Fibroblast of lung (primary cell): ENCODE results near the gene A2M. TPM values are rescaled to one million over a fixed set of nuclear protein-coding genes. Genes with fewer than 3 reads are reported as not detected.

ENCODE experiments used
- DNase-seq, 2 donors: peaks; one replicate each; pipeline versions ENCODE4 v3.0.0 to v3.0.0-alpha.2; 2010; ENCODE audit warnings: low read depth in 2 of 2
- H2AFZ ChIP-seq: 2 replicates; pipeline ENCODE4 v1.5.1; 2012; ENCODE audit warnings: low read length, control low read depth, inconsistent platforms
- H3K27ac ChIP-seq: 2 replicates; pipeline ENCODE4 v1.5.1; 2011; ENCODE audit warnings: low read length, control low read depth; ENCODE audit not compliant: insufficient read depth
- H3K27me3 ChIP-seq: 2 replicates; pipeline ENCODE4 v1.5.1; 2011; ENCODE audit warnings: mild to moderate bottlenecking, low read length; ENCODE audit not compliant: control insufficient read depth, insufficient read depth
- H3K36me3 ChIP-seq: 2 replicates; pipeline ENCODE4 v1.5.1; 2011; ENCODE audit warnings: low read length; ENCODE audit not compliant: control insufficient read depth, insufficient read depth
- H3K4me1 ChIP-seq: 2 replicates; pipeline ENCODE4 v1.5.1; 2011; ENCODE audit warnings: low read length; ENCODE audit not compliant: control insufficient read depth, insufficient read depth; ENCODE audit errors: extremely low read depth
- H3K4me2 ChIP-seq: 2 replicates; pipeline ENCODE4 v1.5.1; 2011; ENCODE audit warnings: low read length, control low read depth; ENCODE audit not compliant: insufficient read depth; ENCODE audit errors: extremely low read depth
- H3K4me3 ChIP-seq, 4 experiments: fragments of 200-600 bp in 1 of 4; sonication (generic) in 1 of 4; replicated peaks in 1 of 4; 2 replicates each; pipeline ENCODE4 v1.5.1; 2011 to 2016; ENCODE audit warnings: low read length in 4 of 4, low read depth in 3 of 4, mild to moderate bottlenecking in 3 of 4, control low read depth in 2 of 4, inconsistent platforms in 1 of 4, mixed read lengths in 1 of 4; ENCODE audit not compliant: insufficient read depth in 1 of 4; ENCODE audit errors: control extremely low read depth in 1 of 4
- H3K79me2 ChIP-seq: 2 replicates; pipeline ENCODE4 v1.5.1; 2012; ENCODE audit warnings: mild to moderate bottlenecking, low read length, inconsistent platforms; ENCODE audit not compliant: control insufficient read depth, insufficient read depth
- H3K9ac ChIP-seq: 2 replicates; pipeline ENCODE4 v1.5.1; 2011; ENCODE audit warnings: mild to moderate bottlenecking, low read length, control low read depth; ENCODE audit not compliant: insufficient read depth
- H3K9me3 ChIP-seq: 2 replicates; pipeline ENCODE4 v1.5.1; 2012; ENCODE audit warnings: low read depth, low read length; ENCODE audit not compliant: control insufficient read depth, insufficient read depth
- H4K20me1 ChIP-seq: 2 replicates; pipeline ENCODE4 v1.5.1; 2011; ENCODE audit warnings: low read length; ENCODE audit not compliant: control insufficient read depth, insufficient read depth; ENCODE audit errors: extremely low read depth
- EZH2 ChIP-seq: IDR thresholded peaks from 2 replicates; pipeline ENCODE4 v1.5.1; 2012; ENCODE audit warnings: low read length, control low read depth, mild to moderate bottlenecking; ENCODE audit errors: missing control alignments
- polyA plus RNA-seq, 2 donors: library from polyadenylated mRNA; depleted of rRNA in 1 of 2; stranded (reverse) in 1 of 2; unstranded in 1 of 2; fragments of >200 nt; gene quantifications; 2 replicates each; pipeline ENCODE4 v1.2.1, GENCODE V29; 2011 to 2012; ENCODE audit warnings: missing spikeins in 1 of 2
- total RNA-seq: library from RNA; depleted of rRNA; stranded (reverse); fragments of >200 nt; gene quantifications from 2 replicates; pipeline ENCODE4 v1.2.1, GENCODE V29; 2014
- TF ChIP-seq, protein P1 (sequence below), 2 donors: IDR thresholded peaks in 1 of 2; conservative IDR thresholded peaks in 1 of 2; 1 replicate in 1 of 2; 2 replicates in 1 of 2; pipeline ENCODE4 v1.5.1; 2011 to 2012; ENCODE audit warnings: low read length in 2 of 2, control low read depth in 1 of 2, inconsistent platforms in 1 of 2, low read depth in 1 of 2, mild to moderate bottlenecking in 1 of 2

Gene A2M
- total and polyA plus RNA-seq, 2 donors (not counting 1 experiment from before 2014, with no cell fraction given) = 95.0 to 300 TPM

DNA sequence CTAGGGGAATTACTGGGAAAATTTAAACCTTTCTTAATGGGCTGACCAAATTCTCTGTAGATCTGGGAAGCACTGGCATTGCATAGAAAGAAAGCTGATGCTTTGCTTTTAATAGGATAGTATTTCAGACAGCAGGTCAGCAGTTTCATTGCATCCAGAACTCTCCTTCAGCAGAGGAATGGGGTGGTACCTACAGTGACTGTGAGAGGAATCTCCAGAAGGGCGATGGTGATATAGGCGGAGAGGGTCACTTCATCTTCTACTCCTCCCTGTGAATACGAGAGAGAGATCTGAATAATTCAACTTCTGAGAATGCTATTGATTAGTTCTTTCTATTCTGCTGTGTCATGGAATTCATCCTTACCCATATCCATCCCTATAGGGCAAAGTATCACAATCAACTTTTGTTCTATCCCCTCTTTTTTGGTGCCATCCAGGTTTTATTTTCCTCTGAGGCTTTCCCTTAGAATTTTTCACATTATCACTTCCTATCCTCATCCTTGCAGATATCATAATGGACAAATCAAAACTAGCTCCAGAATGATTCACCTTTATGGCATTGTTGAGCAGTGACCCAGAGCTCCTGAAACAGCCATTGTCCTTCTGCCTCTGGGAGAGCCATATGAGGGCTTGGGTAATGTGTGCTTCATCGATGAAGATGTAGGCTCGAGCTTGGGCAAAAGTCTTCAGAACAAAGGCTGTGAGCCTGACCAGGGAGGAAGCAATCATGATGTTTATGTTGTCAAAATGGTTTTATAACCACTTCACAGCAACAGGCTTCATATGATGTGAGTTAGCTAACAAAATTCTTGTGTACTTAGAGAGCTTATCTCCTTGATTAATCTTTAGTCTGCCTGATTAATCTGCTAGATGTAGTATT is 38.3 kb downstream of the A2M start:
- H3K4me2 ChIP-seq = no peak overlapping the region
- H3K36me3 ChIP-seq = no peaks in the 10 kb centered on the region
- no peaks in the 10 kb centered on the region for H3K9me3 ChIP-seq
- TF ChIP-seq, protein P1, sequence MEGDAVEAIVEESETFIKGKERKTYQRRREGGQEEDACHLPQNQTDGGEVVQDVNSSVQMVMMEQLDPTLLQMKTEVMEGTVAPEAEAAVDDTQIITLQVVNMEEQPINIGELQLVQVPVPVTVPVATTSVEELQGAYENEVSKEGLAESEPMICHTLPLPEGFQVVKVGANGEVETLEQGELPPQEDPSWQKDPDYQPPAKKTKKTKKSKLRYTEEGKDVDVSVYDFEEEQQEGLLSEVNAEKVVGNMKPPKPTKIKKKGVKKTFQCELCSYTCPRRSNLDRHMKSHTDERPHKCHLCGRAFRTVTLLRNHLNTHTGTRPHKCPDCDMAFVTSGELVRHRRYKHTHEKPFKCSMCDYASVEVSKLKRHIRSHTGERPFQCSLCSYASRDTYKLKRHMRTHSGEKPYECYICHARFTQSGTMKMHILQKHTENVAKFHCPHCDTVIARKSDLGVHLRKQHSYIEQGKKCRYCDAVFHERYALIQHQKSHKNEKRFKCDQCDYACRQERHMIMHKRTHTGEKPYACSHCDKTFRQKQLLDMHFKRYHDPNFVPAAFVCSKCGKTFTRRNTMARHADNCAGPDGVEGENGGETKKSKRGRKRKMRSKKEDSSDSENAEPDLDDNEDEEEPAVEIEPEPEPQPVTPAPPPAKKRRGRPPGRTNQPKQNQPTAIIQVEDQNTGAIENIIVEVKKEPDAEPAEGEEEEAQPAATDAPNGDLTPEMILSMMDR (conservative IDR thresholded peaks at IDR 0.05 in 1 of 2, IDR thresholded peaks at IDR 0.05 in 1 of 2; ENCODE audit: low read depth in 1 of 2, low read length in 2 of 2) = no peak
- no peak for TF ChIP-seq EZH2
- no peak overlapping the region for H3K9ac ChIP-seq
- no peaks in the 10 kb centered on the region for H3K27me3 ChIP-seq
- no peak overlapping the region for H2AFZ ChIP-seq
- H3K4me3 ChIP-seq = no peak overlapping the region
- no peaks in the 10 kb centered on the region for H3K79me2 ChIP-seq
- H3K4me1 ChIP-seq = no peaks in the 10 kb centered on the region
- H3K27ac ChIP-seq = no peak overlapping the region
- no peaks in the 10 kb centered on the region for H4K20me1 ChIP-seq
- DNase-seq = no peak

DNA sequence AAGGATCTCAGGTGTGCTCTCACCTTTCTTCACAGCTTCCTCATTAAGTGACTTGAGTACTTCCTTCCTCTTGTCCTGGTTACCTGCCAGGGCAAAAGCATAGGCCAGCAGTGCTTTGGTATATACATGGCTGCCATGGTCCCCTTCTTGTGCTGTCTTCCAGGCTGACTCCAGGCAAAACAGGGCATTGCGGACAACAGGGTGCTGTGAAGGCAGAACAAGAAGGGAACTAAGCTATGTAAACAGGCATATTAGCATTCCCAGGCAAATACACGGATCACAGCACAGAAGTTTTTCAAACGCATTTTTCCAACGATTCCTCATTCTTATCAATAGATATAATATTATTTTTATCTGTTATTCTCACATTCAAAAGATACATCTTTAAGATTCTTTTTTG is 39.0 kb downstream of the A2M start:
- Histone ChIP-seq H3K9ac (no peak overlapping the region), H3K27me3 (no peaks in the 10 kb centered on the region), H3K27ac (no peak overlapping the region), H3K4me3 (no peak overlapping the region), H4K20me1 (no peaks in the 10 kb centered on the region), H2AFZ (no peak overlapping the region), H3K36me3 (no peaks in the 10 kb centered on the region), H3K4me1 (no peaks in the 10 kb centered on the region), H3K9me3 (no peaks in the 10 kb centered on the region), H3K4me2 (no peak overlapping the region), H3K79me2 (no peaks in the 10 kb centered on the region)
- no peak for TF ChIP-seq EZH2
- TF ChIP-seq, protein P1 (conservative IDR thresholded peaks at IDR 0.05 in 1 of 2, IDR thresholded peaks at IDR 0.05 in 1 of 2; ENCODE audit: low read depth in 1 of 2, low read length in 2 of 2) = no peak
- no peak for DNase-seq

DNA sequence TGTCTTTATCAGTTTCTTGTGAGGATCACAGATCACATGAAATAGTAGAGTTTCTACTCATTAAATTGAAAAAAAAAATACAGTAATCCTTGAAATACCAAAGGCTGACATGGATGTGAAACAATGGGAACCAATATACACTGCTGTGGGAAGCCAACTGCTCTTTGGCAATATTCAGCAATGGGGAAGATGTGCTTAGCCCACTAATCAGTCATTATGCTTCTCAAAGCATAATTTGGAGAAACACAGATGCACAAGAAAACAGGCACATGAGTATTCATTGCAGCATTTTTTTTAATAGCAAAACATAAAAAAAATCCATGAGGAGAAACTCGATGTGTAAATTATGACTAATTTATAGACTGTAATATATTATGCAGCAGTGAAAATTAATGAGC is 40.6 kb downstream of the A2M start:
- no peak overlapping the region for H3K9ac ChIP-seq
- no peak overlapping the region for H3K4me3 ChIP-seq
- TF ChIP-seq, protein P1 (conservative IDR thresholded peaks at IDR 0.05 in 1 of 2, IDR thresholded peaks at IDR 0.05 in 1 of 2; ENCODE audit: low read depth in 1 of 2, low read length in 2 of 2) = no peak
- TF ChIP-seq EZH2 = no peak
- H3K4me2 ChIP-seq = no peak overlapping the region
- H3K4me1 ChIP-seq = no peaks in the 10 kb centered on the region
- H3K36me3 ChIP-seq = no peaks in the 10 kb centered on the region
- no peaks in the 10 kb centered on the region for H3K27me3 ChIP-seq
- H2AFZ ChIP-seq = no peak overlapping the region
- no peak for DNase-seq
- no peaks in the 10 kb centered on the region for H4K20me1 ChIP-seq
- no peaks in the 10 kb centered on the region for H3K9me3 ChIP-seq
- no peaks in the 10 kb centered on the region for H3K79me2 ChIP-seq
- H3K27ac ChIP-seq = no peak overlapping the region
